Vagina (tissue), 2 donors: Measurements from ENCODE around the gene TRIM26. TPM values are rescaled to one million over a fixed set of nuclear protein-coding genes. Genes with fewer than 3 reads are reported as not detected.
"Not testable (repeated sequence)": the region's sequence is repeated elsewhere in the genome, so short reads cannot be mapped to it uniquely, and the experiment has no call there.

Experiments used
- DNase-seq, 2 donors: peaks; one replicate each; pipeline ENCODE4 v3.0.0-alpha.2; 2017; ENCODE audit errors: extremely low spot score in 2 of 2
- H3K27ac ChIP-seq: fragments of 200-600 bp; sonication (generic); one replicate; pipeline ENCODE4 v1.5.1; 2019
- H3K27me3 ChIP-seq: fragments of 200-600 bp; sonication (generic); one replicate; pipeline ENCODE4 v1.5.1; 2019
- H3K36me3 ChIP-seq, 2 donors: fragments of 200-600 bp; sonication (generic); one replicate each; pipeline ENCODE4 v1.5.1; 2017 to 2019
- H3K4me1 ChIP-seq: fragments of 200-600 bp; sonication (generic); one replicate; pipeline ENCODE4 v1.5.1; 2019
- H3K4me3 ChIP-seq, 2 donors: fragments of 200-600 bp; sonication (generic); 1 replicate in 1 of 2; 2 replicates in 1 of 2; pipeline ENCODE4 v1.5.1; 2016 to 2019
- H3K9me3 ChIP-seq: fragments of 200-600 bp; sonication (generic); one replicate; pipeline ENCODE4 v1.5.1; 2019
- CTCF ChIP-seq, 3 experiments: fragments of 450-650 bp in 2 of 3; fragments of 200-600 bp in 1 of 3; sonication (generic) in 1 of 3; IDR thresholded peaks; one replicate each; pipeline ENCODE4 v1.5.1; 2017 to 2019; ENCODE audit warnings: antibody characterized with exemption in 3 of 3, mild to moderate bottlenecking in 2 of 3, moderate library complexity in 2 of 3
- POLR2A ChIP-seq, 2 donors: fragments of 450-650 bp; IDR thresholded peaks; one replicate each; pipeline ENCODE4 v1.6.1; 2017; ENCODE audit warnings: antibody characterized with exemption in 2 of 2, mild to moderate bottlenecking in 2 of 2, moderate library complexity in 2 of 2
- POLR2AphosphoS5 ChIP-seq, 2 donors: sonication (generic); formaldehyde crosslinking; IDR thresholded peaks; one replicate each; pipeline ENCODE4 v1.9.0; 2017; ENCODE audit warnings: antibody characterized with exemption in 2 of 2, mild to moderate bottlenecking in 2 of 2, low read depth in 1 of 2; ENCODE audit not compliant: insufficient read depth in 1 of 2
- intact Hi-C: fragments of 100-400 bp; cut with DNase I; formaldehyde crosslinking; loops from one replicate; pipeline ENCODE4 v1.15.1; 2023
- total RNA-seq: library from RNA; depleted of rRNA; stranded (reverse); fragments of >200 nt; gene quantifications from one replicate; pipeline ENCODE4 v1.2.3, GENCODE V29; 2016

The TRIM26 gene
- total RNA-seq, 1 donor from 2014 or later, result 35.4 TPM

GRCh38 chr6:30227242-30227722 lies 14.1 kb upstream of the TRIM26 start:
- Histone ChIP-seq H3K4me3 (no peak overlapping the region), H3K27ac (no peak overlapping the region), H3K27me3 (no peaks in the 10 kb centered on the region), H3K36me3 (no peaks in the 10 kb centered on the region), H3K4me1 (no peaks in the 10 kb centered on the region), H3K9me3 (no peaks in the 10 kb centered on the region)
- TF ChIP-seq CTCF (IDR thresholded peaks at IDR 0.05), result no peak
- no peak for TF ChIP-seq POLR2A (IDR thresholded peaks at IDR 0.05)
- TF ChIP-seq POLR2AphosphoS5 (IDR thresholded peaks at IDR 0.05; ENCODE audit: insufficient read depth in 1 of 2, low read depth in 1 of 2), result no peak
- no peak for DNase-seq
- intact Hi-C loops, result no loop called here

- Histone ChIP-seq H3K36me3 (no peaks in the 10 kb centered on the region), H3K4me1 (no peaks in the 10 kb centered on the region), H3K27ac (no peak overlapping the region), H3K27me3 (no peaks in the 10 kb centered on the region), H3K4me3 (no peak overlapping the region), H3K9me3 (no peaks in the 10 kb centered on the region)
- TF ChIP-seq CTCF (IDR thresholded peaks at IDR 0.05) (no peak), POLR2A (IDR thresholded peaks at IDR 0.05) (no peak), POLR2AphosphoS5 (IDR thresholded peaks at IDR 0.05; ENCODE audit: insufficient read depth in 1 of 2, low read depth in 1 of 2) (no peak)
- no peak for DNase-seq
- intact Hi-C loops, result no loop called here
Measured at GRCh38 chr6:30223339-30223738, 10.1 kb upstream of the TRIM26 start.

DNA sequence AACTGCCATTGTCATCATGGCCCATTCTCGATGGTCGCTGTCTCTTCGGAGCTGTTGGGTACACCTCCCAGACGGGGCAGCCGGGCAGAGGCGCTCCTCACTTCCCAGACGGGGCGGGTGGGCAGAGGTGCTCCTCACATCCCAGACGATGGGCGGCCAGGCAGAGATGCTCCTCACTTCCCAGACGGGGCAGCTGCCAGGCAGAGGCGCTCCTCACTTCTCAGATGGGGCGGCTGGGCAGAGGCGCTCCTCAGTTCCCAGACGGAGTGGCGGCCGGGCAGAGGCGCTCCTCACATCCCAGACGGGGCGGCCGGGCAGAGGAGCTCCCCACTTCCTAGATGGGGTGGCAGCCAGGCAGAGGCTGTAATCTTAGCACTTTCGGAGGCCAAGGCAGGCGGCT lies 8.8 kb upstream of the TRIM26 start:
- H3K9me3 ChIP-seq, H3K36me3 ChIP-seq, intact Hi-C loops, H3K27ac ChIP-seq, H3K4me3 ChIP-seq, H3K27me3 ChIP-seq, DNase-seq, H3K4me1 ChIP-seq: not testable (repeated sequence)

DNA sequence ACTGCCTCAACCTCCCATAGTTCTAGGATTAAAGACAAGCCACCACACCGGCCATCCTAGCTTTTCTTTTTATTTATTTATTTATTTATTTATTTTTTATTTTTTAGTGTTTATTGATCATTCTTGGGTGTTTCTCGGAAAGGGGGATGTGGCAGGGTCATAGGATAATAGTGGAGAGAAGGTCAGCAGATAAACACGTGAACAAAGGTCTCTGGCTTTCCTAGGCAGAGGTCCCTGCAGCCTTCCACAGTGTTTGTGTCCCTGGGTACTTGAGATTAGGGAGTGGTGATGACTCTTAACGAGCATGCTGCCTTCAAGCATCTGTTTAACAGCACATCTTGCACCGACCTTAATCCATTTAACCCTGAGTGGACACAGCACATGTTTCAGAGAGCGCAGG lies 8.2 kb upstream of the TRIM26 start:
- H3K36me3 ChIP-seq, H3K27me3 ChIP-seq, H3K9me3 ChIP-seq, H3K4me1 ChIP-seq, intact Hi-C loops, H3K4me3 ChIP-seq, DNase-seq, H3K27ac ChIP-seq: not testable (repeated sequence)

DNA sequence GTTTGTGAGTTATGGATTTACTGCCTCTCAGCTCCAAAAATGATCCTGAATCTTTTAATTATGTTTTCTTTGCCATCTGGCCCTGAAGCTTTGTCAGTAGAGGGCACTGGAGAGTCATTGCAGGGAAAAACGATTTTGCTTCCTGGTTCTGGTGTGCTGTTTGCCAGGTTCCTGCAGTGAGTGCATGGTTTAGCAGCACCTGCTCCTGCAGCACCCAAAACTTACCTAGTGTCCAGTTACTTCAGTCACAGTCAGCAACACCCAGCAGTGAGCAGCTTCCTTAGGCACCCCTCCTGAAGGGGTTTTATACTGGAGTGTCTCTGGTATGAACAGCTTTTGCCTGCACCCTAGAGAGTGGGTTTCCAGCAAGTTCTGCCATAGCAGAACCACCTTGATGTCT lies 6.0 kb upstream of the TRIM26 start:
- Histone ChIP-seq H3K27me3 (no peaks in the 10 kb centered on the region), H3K4me1 (peaks cover 4% of the 10 kb centered on the region), H3K36me3 (no peaks in the 10 kb centered on the region), H3K27ac (no peak overlapping the region), H3K4me3 (no peak overlapping the region), H3K9me3 (no peaks in the 10 kb centered on the region)
- no peak for TF ChIP-seq POLR2A (IDR thresholded peaks at IDR 0.05)
- TF ChIP-seq POLR2AphosphoS5 (IDR thresholded peaks at IDR 0.05; ENCODE audit: insufficient read depth in 1 of 2, low read depth in 1 of 2), result peak in 1 of 2 donors; percentile 41
- peak in 2 of 3 experiments; percentile 29 to 35 for TF ChIP-seq CTCF (IDR thresholded peaks at IDR 0.05)
- no peak for DNase-seq
- intact Hi-C loops, result no loop called here

- no peaks in the 10 kb centered on the region for H3K27me3 ChIP-seq
- intact Hi-C loops, result no loop called here
- H3K36me3 ChIP-seq, result no peaks in the 10 kb centered on the region
- TF ChIP-seq POLR2AphosphoS5 (IDR thresholded peaks at IDR 0.05; ENCODE audit: insufficient read depth in 1 of 2, low read depth in 1 of 2), result no peak
- no peak for TF ChIP-seq CTCF (IDR thresholded peaks at IDR 0.05)
- no peak for TF ChIP-seq POLR2A (IDR thresholded peaks at IDR 0.05)
- H3K4me3 ChIP-seq, result no peak overlapping the region
- no peak overlapping the region for H3K27ac ChIP-seq
- peaks cover 21% of the 10 kb centered on the region for H3K4me1 ChIP-seq
- no peaks in the 10 kb centered on the region for H3K9me3 ChIP-seq
- no peak for DNase-seq
Measured at GRCh38 chr6:30216096-30216495, 2.9 kb upstream of the TRIM26 start.
